ENCODE results near the gene CIDEB. TPM values are rescaled to one million over a fixed set of nuclear protein-coding genes. Genes with fewer than 3 reads are reported as not detected.

The CIDEB gene
- total RNA-seq, 2 donors from 2014 or later = 19.1 to 34.0 TPM

DNA sequence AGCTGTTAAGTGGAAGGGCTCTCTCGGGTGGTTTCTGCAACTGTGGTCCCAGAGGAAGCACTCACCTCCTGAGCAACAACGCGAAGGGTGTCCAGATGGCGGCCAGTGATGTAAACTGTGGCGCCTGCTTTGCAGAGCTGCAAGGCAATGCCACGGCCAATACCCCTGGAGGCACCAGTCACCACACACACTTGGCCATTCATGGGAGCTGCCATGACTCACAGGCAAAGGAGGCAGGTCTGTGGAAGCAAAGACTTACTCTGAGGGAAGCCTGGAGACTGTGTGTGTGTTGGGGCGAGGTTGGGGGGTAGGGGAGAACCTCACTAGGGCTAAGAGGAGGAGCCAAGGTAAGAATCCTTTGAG lies 8.9 kb downstream of the CIDEB start:
- peaks cover 45% of the 10 kb centered on the region for H3K4me1 ChIP-seq
- WGBS, 2 donors = 17 to 25% methylated on average over 7 of the region's 7 CpGs
- TF ChIP-seq POLR2A (IDR thresholded peaks at IDR 0.05) = no peak
- TF ChIP-seq, protein P1, sequence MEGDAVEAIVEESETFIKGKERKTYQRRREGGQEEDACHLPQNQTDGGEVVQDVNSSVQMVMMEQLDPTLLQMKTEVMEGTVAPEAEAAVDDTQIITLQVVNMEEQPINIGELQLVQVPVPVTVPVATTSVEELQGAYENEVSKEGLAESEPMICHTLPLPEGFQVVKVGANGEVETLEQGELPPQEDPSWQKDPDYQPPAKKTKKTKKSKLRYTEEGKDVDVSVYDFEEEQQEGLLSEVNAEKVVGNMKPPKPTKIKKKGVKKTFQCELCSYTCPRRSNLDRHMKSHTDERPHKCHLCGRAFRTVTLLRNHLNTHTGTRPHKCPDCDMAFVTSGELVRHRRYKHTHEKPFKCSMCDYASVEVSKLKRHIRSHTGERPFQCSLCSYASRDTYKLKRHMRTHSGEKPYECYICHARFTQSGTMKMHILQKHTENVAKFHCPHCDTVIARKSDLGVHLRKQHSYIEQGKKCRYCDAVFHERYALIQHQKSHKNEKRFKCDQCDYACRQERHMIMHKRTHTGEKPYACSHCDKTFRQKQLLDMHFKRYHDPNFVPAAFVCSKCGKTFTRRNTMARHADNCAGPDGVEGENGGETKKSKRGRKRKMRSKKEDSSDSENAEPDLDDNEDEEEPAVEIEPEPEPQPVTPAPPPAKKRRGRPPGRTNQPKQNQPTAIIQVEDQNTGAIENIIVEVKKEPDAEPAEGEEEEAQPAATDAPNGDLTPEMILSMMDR (IDR thresholded peaks at IDR 0.05) = no peak
- peak overlapping the region; percentile 89 to 95 for H3K4me3 ChIP-seq
- H3K36me3 ChIP-seq (replicated peaks in 1 of 2; ENCODE audit: insufficient read depth in 1 of 2, low read depth in 2 of 2) = peaks cover 0 to 18% of the 10 kb centered on the region in 2 donors
- peak overlapping the region; percentile 61 to 91 (median 85) for H3K27ac ChIP-seq
- ATAC-seq = peak; percentile 6
- DNase-seq = peak in 1 of 4 donors; percentile 32
- no peaks in the 10 kb centered on the region for H3K27me3 ChIP-seq
- intact Hi-C loops (cut with DNase I) = no loop called here
- H3K9me3 ChIP-seq = no peaks in the 10 kb centered on the region

DNA sequence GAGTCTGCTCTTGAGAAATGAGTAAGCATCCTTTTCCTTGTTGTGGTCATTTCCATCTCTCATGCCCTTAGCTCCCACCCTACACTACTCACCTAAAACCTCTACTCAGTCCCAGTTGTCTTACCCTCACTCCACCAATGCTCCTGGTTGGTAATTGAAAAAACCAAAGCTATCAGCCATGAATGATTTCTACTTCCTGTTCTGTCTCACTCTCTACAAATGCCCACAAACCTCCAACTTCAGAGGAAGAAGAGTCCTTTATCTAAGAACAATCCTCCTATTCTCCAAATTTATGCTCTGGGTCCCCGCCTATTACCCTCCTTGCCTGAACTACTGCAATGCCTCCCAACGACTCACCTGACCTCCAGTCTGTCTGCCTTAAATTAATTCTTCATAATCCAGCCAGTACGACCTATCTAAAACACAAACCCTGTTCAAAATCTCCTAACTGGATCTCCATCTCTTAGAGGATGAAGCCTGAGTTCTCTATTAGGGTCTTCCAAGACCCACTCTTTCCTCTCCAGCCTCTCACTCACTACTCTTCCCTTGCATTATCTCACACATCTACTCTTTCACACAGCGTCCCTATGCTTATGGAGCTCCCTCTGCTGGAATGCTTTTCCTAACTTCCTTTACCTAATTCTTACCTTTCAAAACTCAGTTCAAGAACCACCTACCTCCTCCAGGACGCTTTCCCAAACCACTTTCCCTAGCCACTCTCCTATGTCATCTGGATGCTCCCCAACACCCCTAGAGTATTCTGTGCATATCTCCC lies 10.4 kb downstream of the CIDEB start:
- Histone ChIP-seq H3K27ac (peak overlapping the region in 2 of 4 donors; percentile 20 to 22), H3K4me3 (no peak overlapping the region)
- no peak for DNase-seq

DNA sequence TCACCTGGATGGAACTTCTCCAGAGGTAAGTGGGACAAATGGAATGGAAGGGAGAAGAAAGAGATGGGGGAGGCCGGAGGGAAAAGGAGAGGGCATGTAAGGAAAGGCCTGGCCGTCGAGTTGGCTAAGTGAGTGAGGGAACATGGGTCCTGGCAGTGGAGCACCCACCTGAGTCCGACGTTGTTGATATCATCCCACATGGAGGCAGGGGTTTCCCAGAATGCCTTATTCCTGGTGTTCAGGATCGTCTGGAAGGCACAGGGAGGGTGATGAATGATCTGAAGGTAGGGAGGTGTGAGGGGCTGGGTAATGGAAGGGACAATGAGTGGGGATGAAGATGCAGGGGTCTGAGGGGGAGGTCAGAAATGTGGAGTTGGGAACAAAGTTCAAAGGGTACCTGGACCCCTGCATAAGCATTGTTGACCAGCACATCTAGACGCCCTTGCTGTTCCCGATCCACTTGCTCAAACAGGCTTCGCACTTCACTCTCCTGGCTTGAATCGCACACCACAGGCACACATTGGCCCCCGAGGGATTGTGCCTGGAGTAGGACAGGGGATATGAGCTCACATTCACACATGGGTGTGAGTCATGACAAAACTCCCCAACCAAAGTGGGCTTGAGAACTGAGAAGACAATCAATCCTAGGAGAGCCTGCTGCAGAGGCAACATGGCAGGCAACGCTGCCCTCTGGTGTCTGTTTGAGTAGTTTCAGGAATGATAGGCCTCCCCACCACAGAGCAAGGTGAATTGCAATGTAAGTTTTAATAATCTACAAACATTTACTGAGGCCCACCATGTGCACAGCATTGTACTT lies 11.2 kb downstream of the CIDEB start:
- ATAC-seq (peak; percentile 56), DNase-seq (peak; percentile 67 to 75 (median 71))
- Histone ChIP-seq H3K9me3 (no peaks in the 10 kb centered on the region), H3K27me3 (no peaks in the 10 kb centered on the region), H3K4me1 (peaks cover 43% of the 10 kb centered on the region), H3K36me3 (replicated peaks in 1 of 2; ENCODE audit: insufficient read depth in 1 of 2, low read depth in 2 of 2) (no peaks in the 10 kb centered on the region), H3K27ac (peak overlapping the region in 2 of 4 donors; percentile 20 to 22), H3K4me3 (no peak overlapping the region)
- WGBS, 2 donors = 59 to 64% methylated on average over 12 of the region's 12 CpGs
- no peak for TF ChIP-seq POLR2A (IDR thresholded peaks at IDR 0.05)
- TF ChIP-seq, protein P1 (IDR thresholded peaks at IDR 0.05) = peak; percentile 57 to 85 (median 75)
- intact Hi-C loops (cut with DNase I) = no loop called here

More for the DNA sequence above, 10.4 kb downstream of the CIDEB start:
- 26 to 27% methylated on average over 5 of the region's 5 CpGs for WGBS, 2 donors
- TF ChIP-seq, protein P1 (IDR thresholded peaks at IDR 0.05) = peak; percentile 18 to 69 (median 47)
- TF ChIP-seq POLR2A (IDR thresholded peaks at IDR 0.05) = no peak
- no peaks in the 10 kb centered on the region for H3K9me3 ChIP-seq
- peaks cover 45% of the 10 kb centered on the region for H3K4me1 ChIP-seq
- intact Hi-C loops (cut with DNase I) = no loop called here
- H3K36me3 ChIP-seq (replicated peaks in 1 of 2; ENCODE audit: insufficient read depth in 1 of 2, low read depth in 2 of 2) = peaks cover 0 to 6% of the 10 kb centered on the region in 2 donors
- H3K27me3 ChIP-seq = no peaks in the 10 kb centered on the region
- no peak for ATAC-seq

DNA sequence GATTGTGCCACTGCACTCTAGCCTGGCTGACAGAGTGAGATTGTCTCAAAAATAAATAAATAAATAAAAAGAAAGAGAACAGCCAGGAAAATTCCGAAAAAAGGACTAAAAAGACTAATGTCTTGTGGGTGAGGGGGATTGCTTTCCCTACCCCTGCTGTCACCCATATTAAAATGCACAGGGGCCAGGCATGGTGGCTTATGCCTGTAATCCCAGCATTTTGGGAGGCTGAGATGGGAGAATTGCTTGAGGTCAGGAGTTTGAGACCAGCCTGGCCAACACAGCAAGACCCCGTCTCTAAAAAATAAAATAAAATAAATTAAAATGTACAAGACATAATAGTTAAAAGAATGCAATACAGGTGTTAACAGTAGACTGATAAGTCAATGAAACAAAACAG lies 14.3 kb downstream of the CIDEB start:
- H3K27ac ChIP-seq = no peak overlapping the region
- WGBS, 2 donors = 83 to 93% methylated on average over 2 of the region's 2 CpGs
- peaks cover 19% of the 10 kb centered on the region for H3K4me1 ChIP-seq
- H3K4me3 ChIP-seq = no peak overlapping the region
- TF ChIP-seq POLR2A (IDR thresholded peaks at IDR 0.05) = no peak
- TF ChIP-seq, protein P1 (IDR thresholded peaks at IDR 0.05) = no peak
- H3K27me3 ChIP-seq = no peaks in the 10 kb centered on the region
- no peaks in the 10 kb centered on the region for H3K9me3 ChIP-seq
- no peak for ATAC-seq
- H3K36me3 ChIP-seq (replicated peaks in 1 of 2; ENCODE audit: insufficient read depth in 1 of 2, low read depth in 2 of 2) = peaks cover 0 to 6% of the 10 kb centered on the region in 2 donors
- intact Hi-C loops (cut with DNase I) = no loop called here
- DNase-seq = no peak

All from body of pancreas (tissue), 4 donors.